ENCODE data around the gene RPL29.

GRCh38 chr3:52029535-52029934 lies 33.8 kb upstream of the RPL29 start:
- TF ChIP-seq SUZ12 (IDR thresholded peaks at IDR 0.05; ENCODE audit: extremely low read depth, insufficient read depth, insufficient read length) (no peak), ZNF274 (IDR thresholded peaks at IDR 0.05; ENCODE audit: low read depth, low read length) (no peak), YY1 (IDR thresholded peaks at IDR 0.05; ENCODE audit: insufficient read depth, insufficient read length) (no peak)

All from NT2/D1 (cell line).